Measurements from ENCODE around the gene MTRF1. TPM values are rescaled to one million over a fixed set of nuclear protein-coding genes. Genes with fewer than 3 reads are reported as not detected.

MTRF1 gene
- total RNA-seq, 1 experiment from 2014 or later = 11.4 TPM

DNA sequence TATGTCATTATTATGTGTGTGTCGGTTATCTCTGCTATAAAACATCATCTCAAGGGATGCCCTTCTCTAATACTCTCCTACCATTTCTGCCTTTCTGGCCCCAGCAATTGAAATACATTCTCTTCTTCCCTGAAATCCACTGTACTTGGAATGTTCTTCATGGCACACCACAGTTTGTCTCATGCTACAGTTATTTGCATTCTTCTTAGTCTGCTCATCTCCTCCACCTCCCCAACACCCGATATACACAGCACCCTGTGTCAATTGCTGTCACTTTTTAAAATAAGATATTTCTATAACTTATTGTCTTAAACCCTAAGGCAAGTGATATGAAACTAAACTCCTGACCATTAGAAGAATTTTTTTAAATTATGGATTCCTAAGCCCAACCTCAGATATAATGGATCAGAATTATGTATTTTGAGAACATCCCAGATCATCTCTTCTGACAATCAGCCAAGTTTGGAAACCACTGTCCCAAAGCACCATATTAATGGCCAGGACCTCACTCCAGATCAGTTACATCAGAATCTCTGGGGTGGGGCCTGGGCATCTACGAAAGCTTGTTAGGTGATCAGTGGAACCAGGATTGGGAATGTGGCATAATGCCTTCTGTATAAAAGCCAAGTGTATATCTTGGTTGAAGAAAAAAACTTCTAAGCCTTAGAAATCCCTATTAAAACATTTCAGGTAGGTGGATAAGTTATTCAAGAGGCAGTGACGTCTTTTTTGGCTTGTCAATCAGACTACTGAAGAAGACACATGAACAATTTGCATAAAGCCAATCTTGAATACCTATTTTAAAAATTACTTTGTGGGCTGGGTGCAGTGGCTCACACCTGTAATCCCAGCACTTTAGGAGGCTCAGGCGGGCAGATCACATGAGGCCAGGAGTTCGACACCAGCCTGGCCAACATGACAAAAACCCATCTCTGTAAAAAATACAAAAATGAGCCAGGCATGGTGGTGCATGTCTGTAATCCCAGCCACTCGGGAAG, 39.0 kb downstream of the MTRF1 start:
- ChIA-PET CTCF (no interaction called here), RAD21 (ENCODE audit: low non-redundant PET in 1 of 2, low total read pairs in 2 of 2, uncharacterized antibody in 2 of 2, unreplicated experiment in 2 of 2) (no interaction called here), POLR2A (interaction anchor here (0.7 kb wide), 1 partner anchor 163 kb away, joined by 4 read pairs; the partner anchor contains the start of gene WBP4)
- Histone ChIP-seq H3K4me1 (ENCODE audit: control insufficient read depth in 1 of 2, insufficient read depth in 2 of 2, low read length in 2 of 2) (peaks cover 0 to 8% of the 10 kb centered on the region in 2 experiments; a peak in 3 of 4 replicates), H3K79me2 (ENCODE audit: insufficient read depth, low read length) (no peaks in the 10 kb centered on the region), H3K36me3 (ENCODE audit: control insufficient read depth in 1 of 2, insufficient read depth in 2 of 2, low read length in 2 of 2) (no peaks in the 10 kb centered on the region), H3K9me2 (ENCODE audit: insufficient read depth) (no peaks in the 10 kb centered on the region), H3K4me2 (ENCODE audit: low read length) (no peak overlapping the region), H3K9ac (ENCODE audit: low read length) (no peak overlapping the region), H4K20me1 (ENCODE audit: insufficient read depth) (no peaks in the 10 kb centered on the region), H3K27me3 (ENCODE audit: insufficient read depth, low read length) (no peaks in the 10 kb centered on the region), H3K9me3 (ENCODE audit: control insufficient read depth in 1 of 2, insufficient read depth in 1 of 2, low read depth in 1 of 2, low read length in 2 of 2) (no peaks in the 10 kb centered on the region), H2AFZ (ENCODE audit: low read depth, low read length, poor library complexity, severe bottlenecking) (no peak overlapping the region), H3K27ac (ENCODE audit: low read depth, low read length) (no peak overlapping the region), H3K4me3 (replicated peaks in 1 of 2; ENCODE audit: low read depth in 1 of 2, low read length in 2 of 2) (no peak overlapping the region)
- BruUV-seq (replicated peaks) = no TSS peak
- intact Hi-C loops (cut with micrococcal nuclease) = loop anchor here (5.0 kb wide), 1 partner anchor 172 kb away; no protein-coding TSS in a partner anchor
- TF ChIP-seq SRF (IDR thresholded peaks at IDR 0.05; ENCODE audit: low read depth) = no peak
- no peak for TF ChIP-seq YY1 (IDR thresholded peaks at IDR 0.05; ENCODE audit: extremely low read depth, insufficient replicate concordance, low read depth, low read length)
- no peak for TF ChIP-seq RAD21 (IDR thresholded peaks at IDR 0.05; ENCODE audit: low read depth)
- no peak for TF ChIP-seq SP1 (IDR thresholded peaks at IDR 0.05; ENCODE audit: low read depth)
- TF ChIP-seq JUND (IDR thresholded peaks at IDR 0.05) = no peak
- TF ChIP-seq, protein P1, sequence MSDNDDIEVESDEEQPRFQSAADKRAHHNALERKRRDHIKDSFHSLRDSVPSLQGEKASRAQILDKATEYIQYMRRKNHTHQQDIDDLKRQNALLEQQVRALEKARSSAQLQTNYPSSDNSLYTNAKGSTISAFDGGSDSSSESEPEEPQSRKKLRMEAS (IDR thresholded peaks at IDR 0.05) = no peak
- TF ChIP-seq POLR2A (IDR thresholded peaks at IDR 0.05; ENCODE audit: borderline replicate concordance, extremely low read depth, insufficient read depth, insufficient read length) = no peak
- TF ChIP-seq, protein P2, sequence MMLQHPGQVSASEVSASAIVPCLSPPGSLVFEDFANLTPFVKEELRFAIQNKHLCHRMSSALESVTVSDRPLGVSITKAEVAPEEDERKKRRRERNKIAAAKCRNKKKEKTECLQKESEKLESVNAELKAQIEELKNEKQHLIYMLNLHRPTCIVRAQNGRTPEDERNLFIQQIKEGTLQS (IDR thresholded peaks at IDR 0.05) = no peak
- no peak for TF ChIP-seq CBX3 (IDR thresholded peaks at IDR 0.05; ENCODE audit: low read depth)
- TF ChIP-seq, protein P3, sequence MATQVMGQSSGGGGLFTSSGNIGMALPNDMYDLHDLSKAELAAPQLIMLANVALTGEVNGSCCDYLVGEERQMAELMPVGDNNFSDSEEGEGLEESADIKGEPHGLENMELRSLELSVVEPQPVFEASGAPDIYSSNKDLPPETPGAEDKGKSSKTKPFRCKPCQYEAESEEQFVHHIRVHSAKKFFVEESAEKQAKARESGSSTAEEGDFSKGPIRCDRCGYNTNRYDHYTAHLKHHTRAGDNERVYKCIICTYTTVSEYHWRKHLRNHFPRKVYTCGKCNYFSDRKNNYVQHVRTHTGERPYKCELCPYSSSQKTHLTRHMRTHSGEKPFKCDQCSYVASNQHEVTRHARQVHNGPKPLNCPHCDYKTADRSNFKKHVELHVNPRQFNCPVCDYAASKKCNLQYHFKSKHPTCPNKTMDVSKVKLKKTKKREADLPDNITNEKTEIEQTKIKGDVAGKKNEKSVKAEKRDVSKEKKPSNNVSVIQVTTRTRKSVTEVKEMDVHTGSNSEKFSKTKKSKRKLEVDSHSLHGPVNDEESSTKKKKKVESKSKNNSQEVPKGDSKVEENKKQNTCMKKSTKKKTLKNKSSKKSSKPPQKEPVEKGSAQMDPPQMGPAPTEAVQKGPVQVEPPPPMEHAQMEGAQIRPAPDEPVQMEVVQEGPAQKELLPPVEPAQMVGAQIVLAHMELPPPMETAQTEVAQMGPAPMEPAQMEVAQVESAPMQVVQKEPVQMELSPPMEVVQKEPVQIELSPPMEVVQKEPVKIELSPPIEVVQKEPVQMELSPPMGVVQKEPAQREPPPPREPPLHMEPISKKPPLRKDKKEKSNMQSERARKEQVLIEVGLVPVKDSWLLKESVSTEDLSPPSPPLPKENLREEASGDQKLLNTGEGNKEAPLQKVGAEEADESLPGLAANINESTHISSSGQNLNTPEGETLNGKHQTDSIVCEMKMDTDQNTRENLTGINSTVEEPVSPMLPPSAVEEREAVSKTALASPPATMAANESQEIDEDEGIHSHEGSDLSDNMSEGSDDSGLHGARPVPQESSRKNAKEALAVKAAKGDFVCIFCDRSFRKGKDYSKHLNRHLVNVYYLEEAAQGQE (IDR thresholded peaks at IDR 0.05; ENCODE audit: low read depth) = no peak
- TF ChIP-seq ZNF274 (IDR thresholded peaks at IDR 0.05; ENCODE audit: low read depth, low read length) = no peak
- TF ChIP-seq EZH2phosphoT487 (IDR thresholded peaks at IDR 0.05; ENCODE audit: borderline replicate concordance) = no peak
- DNase-seq (ENCODE audit: low read depth, low spot score) = no peak
- no peak for ATAC-seq
